HepG2 (cell line): ENCODE data around the gene RPS6KA2. TPM values are rescaled to one million over a fixed set of nuclear protein-coding genes. Genes with fewer than 3 reads are reported as not detected.

ENCODE experiments used
- ATAC-seq: fragments of 200-7000 bp; cut with Tn5 transposase; 3 replicates; pipeline ENCODE4 v1.9.1; 2020; ENCODE audit warnings: mild to moderate bottlenecking, moderate library complexity
- BruUV-seq: library from RNA; stranded (reverse); fragments of 400-500 nt; replicated peaks from 2 replicates; lab custom pipeline; 2021; lab: Mats Ljungman, UMichigan
- CTCF ChIA-PET: fragments of 300-600 bp; formaldehyde crosslinking; extraction: SDS; loops from one replicate; lab custom pipeline; 2021; ENCODE audit warnings: low total read pairs, inconsistent platforms, low intra/inter-chr PET ratio; lab: Yijun Ruan, JAX
- POLR2A ChIA-PET: fragments of 350-600 bp; sonication (Branson Sonifier 250); formaldehyde crosslinking; loops from one replicate; lab custom pipeline; 2020; ENCODE audit warnings: antibody characterized with exemption, inconsistent platforms; lab: Yijun Ruan, JAX
- DNase-seq: peaks from one replicate; pipeline ENCODE4 v3.0.0-alpha.2; 2015; ENCODE audit warnings: low spot score
- FAIRE-seq: peaks from 3 replicates; lab custom pipeline; 2011; peaks lifted over from hg19 to GRCh38; lab: Jason Lieb, UNC
- H2AFZ ChIP-seq: one replicate; pipeline ENCODE4 v1.6.1; 2011; ENCODE audit warnings: low read length, inconsistent platforms
- H3K27ac ChIP-seq: fragments of 300-600 bp; 3 replicates; pipeline ENCODE4 v1.8.0; 2011; ENCODE audit warnings: mixed run types, mild to moderate bottlenecking, mixed read lengths, low read length, inconsistent platforms; ENCODE audit not compliant: insufficient read depth; ENCODE audit errors: extremely low read length
- H3K27me3 ChIP-seq, 2 experiments: fragments of 200-600 bp in 1 of 2; 2 replicates in 1 of 2; 3 replicates in 1 of 2; pipeline versions ENCODE4 v1.6.0 to v1.8.0; 2011; ENCODE audit warnings: low read length in 2 of 2, mild to moderate bottlenecking in 2 of 2, moderate library complexity in 2 of 2, inconsistent platforms in 1 of 2; ENCODE audit not compliant: insufficient read depth in 2 of 2, control insufficient read depth in 1 of 2
- H3K36me3 ChIP-seq, 2 experiments: fragments of 200-600 bp in 1 of 2; replicated peaks in 1 of 2; 2 replicates in 1 of 2; 3 replicates in 1 of 2; pipeline versions ENCODE4 v1.5.1 to v1.8.0; 2011; ENCODE audit warnings: low read length in 2 of 2, inconsistent platforms in 1 of 2; ENCODE audit not compliant: insufficient read depth in 2 of 2, control insufficient read depth in 1 of 2
- H3K4me1 ChIP-seq: 2 replicates; pipeline ENCODE4 v1.5.1; 2012; ENCODE audit warnings: low read length, inconsistent platforms; ENCODE audit not compliant: insufficient read depth
- H3K4me2 ChIP-seq: 2 replicates; pipeline ENCODE4 v1.6.0; 2011; ENCODE audit warnings: low read depth, low read length, inconsistent platforms
- H3K4me3 ChIP-seq, 3 experiments: fragments of 200-600 bp in 1 of 3; sonication (generic), shearing (Covaris generic) in 1 of 3; replicated peaks in 1 of 3; 2 replicates each; pipeline ENCODE4 v1.5.1; 2011 to 2016; ENCODE audit warnings: low read length in 3 of 3, inconsistent platforms in 2 of 3, low read depth in 2 of 3, mild to moderate bottlenecking in 2 of 3, control low read depth in 1 of 3, mixed read lengths in 1 of 3; ENCODE audit not compliant: insufficient read depth in 1 of 3
- H3K79me2 ChIP-seq: one replicate; pipeline ENCODE4 v1.6.1; 2011; ENCODE audit warnings: low read length, inconsistent platforms; ENCODE audit not compliant: insufficient read depth
- H3K9ac ChIP-seq: 2 replicates; pipeline ENCODE4 v1.6.0; 2011; ENCODE audit warnings: mild to moderate bottlenecking, low read depth, low read length, inconsistent platforms; ENCODE audit not compliant: insufficient read depth
- H3K9me3 ChIP-seq: 2 replicates; pipeline ENCODE4 v1.5.1; 2012; ENCODE audit warnings: mild to moderate bottlenecking, low read length
- H4K20me1 ChIP-seq: 2 replicates; pipeline ENCODE4 v1.6.0; 2011; ENCODE audit warnings: inconsistent platforms, mild to moderate bottlenecking, low read length, moderate library complexity; ENCODE audit not compliant: insufficient read depth
- GFI1 ChIP-seq: sonication (generic); formaldehyde crosslinking; IDR thresholded peaks from 2 replicates; pipeline ENCODE4 v1.5.0; 2020; ENCODE audit warnings: missing genetic modification reagents, mild to moderate bottlenecking, borderline replicate concordance
- KDM4B ChIP-seq: sonication (generic); formaldehyde crosslinking; IDR thresholded peaks from 2 replicates; pipeline ENCODE4 v1.4.0; 2020; ENCODE audit warnings: missing genetic modification reagents
- NFE2 ChIP-seq: sonication (generic); formaldehyde crosslinking; IDR thresholded peaks from 2 replicates; pipeline ENCODE4 v1.4.0; 2020; ENCODE audit warnings: missing genetic modification reagents
- NFKB2 ChIP-seq: sonication (generic); formaldehyde crosslinking; IDR thresholded peaks from 2 replicates; pipeline ENCODE4 v1.4.0; 2020; ENCODE audit warnings: missing genetic modification reagents, borderline replicate concordance
- PITX1 ChIP-seq: sonication (generic); formaldehyde crosslinking; IDR thresholded peaks from 2 replicates; pipeline ENCODE4 v1.5.1; 2020; ENCODE audit warnings: mild to moderate bottlenecking, missing genetic modification reagents
- SALL1 ChIP-seq: sonication (generic); formaldehyde crosslinking; IDR thresholded peaks from 2 replicates; pipeline ENCODE4 v1.8.0; 2022; ENCODE audit warnings: mild to moderate bottlenecking, missing genetic modification reagents
- ZFP36L2 ChIP-seq: sonication (generic); formaldehyde crosslinking; IDR thresholded peaks from 2 replicates; pipeline ENCODE4 v1.4.0; 2020; ENCODE audit warnings: missing genetic modification reagents
- ZNF17 ChIP-seq: sonication (generic); formaldehyde crosslinking; IDR thresholded peaks from 2 replicates; pipeline ENCODE4 v1.5.0; 2020; ENCODE audit warnings: mild to moderate bottlenecking, missing genetic modification reagents
- ZNF354B ChIP-seq: sonication (generic); formaldehyde crosslinking; IDR thresholded peaks from 2 replicates; pipeline ENCODE4 v1.8.0; 2022; ENCODE audit warnings: mild to moderate bottlenecking, missing genetic modification reagents
- ZNF589 ChIP-seq: sonication (generic); formaldehyde crosslinking; conservative IDR thresholded peaks from 2 replicates; pipeline ENCODE4 v1.8.0; 2022; ENCODE audit warnings: mild to moderate bottlenecking, moderate library complexity, missing genetic modification reagents
- ZNF713 ChIP-seq: sonication (generic); formaldehyde crosslinking; IDR thresholded peaks from 2 replicates; pipeline ENCODE4 v1.4.0; 2020; ENCODE audit warnings: mild to moderate bottlenecking, missing genetic modification reagents
- WGBS: methylation state at CpG from one replicate; pipeline ENCODE4 v1.1.6; 2017; ENCODE audit warnings: low lambda C conversion rate; 5-methylcytosine and 5-hydroxymethylcytosine counted together
- in situ Hi-C: cut with HindIII; loops from 2 replicates; pipeline ENCODE4 v1.10.0; 2017; ENCODE audit warnings: low pct_unique_long_range_greater_than_20kb; ENCODE audit not compliant: extremely low pct_ligation_motif_present
- intact Hi-C: fragments of 100-400 bp; cut with micrococcal nuclease; formaldehyde crosslinking; loops from one replicate; pipeline ENCODE4 v1.10.0; 2022; ENCODE audit not compliant: unreplicated experiment
- polyA plus RNA-seq, 8 experiments: library from polyadenylated mRNA; depleted of rRNA in 3 of 8; stranded (reverse) in 7 of 8; unstranded in 1 of 8; fragments of >200 nt; fragmentation: Illumina TruSeq in 4 of 8; extraction: Trizol in 4 of 8; gene quantifications; 2 replicates each; pipeline versions ENCODE4 v1.2.1 to v1.2.3, GENCODE V29; 2011 to 2016; ENCODE audit warnings: low read depth in 4 of 8, missing spikeins in 1 of 8, mixed read lengths in 1 of 8; ENCODE audit not compliant: insufficient read depth in 1 of 8
- total RNA-seq, 5 experiments: library from RNA; depleted of rRNA; stranded (reverse); fragments of >200 nt; fragmentation: Illumina TruSeq; extraction: Trizol; gene quantifications; 2 replicates each; pipeline ENCODE4 v1.2.3, GENCODE V29; 2016; ENCODE audit warnings: low read depth in 1 of 5
- TF ChIP-seq, protein P1 (sequence below): sonication (generic); formaldehyde crosslinking; IDR thresholded peaks from 2 replicates; pipeline ENCODE4 v1.8.0; 2022; ENCODE audit warnings: missing genetic modification reagents, mild to moderate bottlenecking, inconsistent platforms, borderline replicate concordance
- TF ChIP-seq, protein P2 (sequence below): IDR thresholded peaks from 2 replicates; pipeline ENCODE4 v1.6.1; 2016; ENCODE audit warnings: control low read depth
- TF ChIP-seq, protein P3 (sequence below): sonication (generic); formaldehyde crosslinking; IDR thresholded peaks from 2 replicates; pipeline ENCODE4 v1.4.0; 2020; ENCODE audit warnings: mild to moderate bottlenecking, missing genetic modification reagents
- TF ChIP-seq, protein P4 (sequence below): sonication (generic); formaldehyde crosslinking; IDR thresholded peaks from 2 replicates; pipeline ENCODE4 v1.5.0; 2020; ENCODE audit warnings: missing genetic modification reagents
- TF ChIP-seq, protein P5 (sequence below): sonication (generic); formaldehyde crosslinking; IDR thresholded peaks from 2 replicates; pipeline ENCODE4 v1.8.0; 2022; ENCODE audit warnings: low read depth, missing genetic modification reagents

RPS6KA2 gene
- total and polyA plus RNA-seq, 2 of the 13 experiments (the other 11 are each of a cell fraction or from before 2014, with no cell fraction given): 0.22 to 0.38 TPM

DNA sequence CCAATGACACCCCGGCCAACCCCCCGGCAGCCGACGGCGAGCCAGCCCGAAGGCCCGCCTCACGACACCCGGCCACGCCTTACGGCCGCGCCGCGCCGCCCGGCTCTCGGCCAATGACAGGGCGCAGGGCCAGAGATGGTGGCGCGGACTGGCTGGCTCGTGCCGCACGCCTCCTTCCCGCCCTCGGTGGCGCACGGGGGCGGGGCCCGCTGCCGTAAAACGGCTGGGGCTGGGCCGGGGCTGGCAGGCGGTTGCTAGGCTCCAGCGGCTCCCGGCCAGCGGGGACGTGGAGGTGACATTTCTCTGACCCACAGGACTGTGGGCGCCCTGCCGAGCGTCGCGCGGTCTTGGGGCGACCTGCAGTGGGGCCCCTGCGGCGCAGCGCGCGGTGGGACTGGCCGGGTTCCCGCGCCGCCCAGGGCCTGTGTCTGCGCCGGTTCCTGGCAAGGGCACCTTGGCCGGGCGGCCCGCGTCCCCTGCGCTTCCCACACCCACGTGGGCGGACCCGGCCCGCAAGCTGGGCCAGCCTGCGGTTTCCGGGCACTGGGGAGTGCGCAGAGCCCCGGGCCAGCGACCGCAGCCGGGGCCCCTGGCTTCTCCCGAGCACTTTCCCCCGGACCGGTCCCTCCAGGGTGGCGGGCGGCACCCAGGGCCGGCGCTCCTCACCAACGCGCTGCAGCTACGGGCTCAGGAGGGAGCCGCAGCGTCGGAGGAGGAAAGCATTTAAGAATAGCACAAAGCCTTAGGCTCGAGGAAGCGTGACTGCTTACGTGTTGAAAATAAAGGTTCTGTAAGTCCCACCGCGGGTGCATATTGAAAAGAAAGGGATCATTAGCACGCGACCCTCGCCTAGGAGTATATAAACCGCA lies 243.9 kb downstream of the RPS6KA2 start, which contains the start of gene MPC1:
Gene MPC1 (minus strand): TSS at position 8 of the 869 bp plus-strand sequence. CDS start 64 bp downstream, outside the sequence.
- CTCF ChIA-PET: interaction anchor here (1.3 to 3.2 kb wide), 3 partner anchors 17 to 107 kb away, joined by 5 to 20 read pairs (median 11); no protein-coding TSS in a partner anchor
- no peak for FAIRE-seq
- TF ChIP-seq SALL1 (CRISPR knock-in tag) (peak; percentile 89), NFKB2 (CRISPR knock-in tag) (peak; percentile 82; the same call in 1 of the 2 replicates), ZFP36L2 (CRISPR knock-in tag) (no peak), PITX1 (CRISPR knock-in tag) (peak; percentile 39; the same call in 1 of the 2 replicates), ZNF713 (CRISPR knock-in tag) (0 out of 2 replicates have a peak, but pooled peaks have one; percentile 43), ZNF354B (0 out of 2 replicates have a peak, but pooled peaks have one; percentile 56), NFE2 (no peak), KDM4B (CRISPR knock-in tag) (no peak; the same call in 1 of the 2 replicates), ZNF17 (CRISPR knock-in tag) (no peak), GFI1 (CRISPR knock-in tag) (peak; percentile 64; the same call in 1 of the 2 replicates), ZNF589 (peak; percentile 67)
- TF ChIP-seq, protein P1, sequence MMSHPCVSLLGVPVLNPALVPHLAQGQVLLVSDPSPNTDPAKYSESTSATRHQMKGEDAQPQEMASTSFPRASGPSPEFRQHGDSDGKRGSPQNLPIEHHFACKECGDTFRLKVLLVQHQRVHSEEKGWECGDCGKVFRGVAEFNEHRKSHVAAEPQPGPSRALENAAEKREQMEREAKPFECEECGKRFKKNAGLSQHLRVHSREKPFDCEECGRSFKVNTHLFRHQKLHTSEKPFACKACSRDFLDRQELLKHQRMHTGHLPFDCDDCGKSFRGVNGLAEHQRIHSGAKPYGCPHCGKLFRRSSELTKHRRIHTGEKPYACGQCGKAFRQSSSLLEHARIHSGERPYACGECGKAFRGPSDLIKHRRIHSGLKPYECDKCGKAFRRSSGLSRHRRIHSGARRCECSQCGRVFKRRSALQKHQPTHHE (CRISPR knock-in tag): no peak; the same call in 1 of the 2 replicates
- TF ChIP-seq, protein P2, sequence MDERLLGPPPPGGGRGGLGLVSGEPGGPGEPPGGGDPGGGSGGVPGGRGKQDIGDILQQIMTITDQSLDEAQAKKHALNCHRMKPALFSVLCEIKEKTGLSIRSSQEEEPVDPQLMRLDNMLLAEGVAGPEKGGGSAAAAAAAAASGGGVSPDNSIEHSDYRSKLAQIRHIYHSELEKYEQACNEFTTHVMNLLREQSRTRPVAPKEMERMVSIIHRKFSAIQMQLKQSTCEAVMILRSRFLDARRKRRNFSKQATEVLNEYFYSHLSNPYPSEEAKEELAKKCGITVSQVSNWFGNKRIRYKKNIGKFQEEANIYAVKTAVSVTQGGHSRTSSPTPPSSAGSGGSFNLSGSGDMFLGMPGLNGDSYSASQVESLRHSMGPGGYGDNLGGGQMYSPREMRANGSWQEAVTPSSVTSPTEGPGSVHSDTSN (CRISPR knock-in tag): no peak
- TF ChIP-seq, protein P3, sequence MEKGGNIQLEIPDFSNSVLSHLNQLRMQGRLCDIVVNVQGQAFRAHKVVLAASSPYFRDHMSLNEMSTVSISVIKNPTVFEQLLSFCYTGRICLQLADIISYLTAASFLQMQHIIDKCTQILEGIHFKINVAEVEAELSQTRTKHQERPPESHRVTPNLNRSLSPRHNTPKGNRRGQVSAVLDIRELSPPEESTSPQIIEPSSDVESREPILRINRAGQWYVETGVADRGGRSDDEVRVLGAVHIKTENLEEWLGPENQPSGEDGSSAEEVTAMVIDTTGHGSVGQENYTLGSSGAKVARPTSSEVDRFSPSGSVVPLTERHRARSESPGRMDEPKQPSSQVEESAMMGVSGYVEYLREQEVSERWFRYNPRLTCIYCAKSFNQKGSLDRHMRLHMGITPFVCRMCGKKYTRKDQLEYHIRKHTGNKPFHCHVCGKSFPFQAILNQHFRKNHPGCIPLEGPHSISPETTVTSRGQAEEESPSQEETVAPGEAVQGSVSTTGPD (CRISPR knock-in tag): no peak
- TF ChIP-seq, protein P4, sequence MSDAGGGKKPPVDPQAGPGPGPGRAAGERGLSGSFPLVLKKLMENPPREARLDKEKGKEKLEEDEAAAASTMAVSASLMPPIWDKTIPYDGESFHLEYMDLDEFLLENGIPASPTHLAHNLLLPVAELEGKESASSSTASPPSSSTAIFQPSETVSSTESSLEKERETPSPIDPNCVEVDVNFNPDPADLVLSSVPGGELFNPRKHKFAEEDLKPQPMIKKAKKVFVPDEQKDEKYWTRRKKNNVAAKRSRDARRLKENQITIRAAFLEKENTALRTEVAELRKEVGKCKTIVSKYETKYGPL: peak; percentile 54; the same call in 1 of the 2 replicates
- TF ChIP-seq, protein P5, sequence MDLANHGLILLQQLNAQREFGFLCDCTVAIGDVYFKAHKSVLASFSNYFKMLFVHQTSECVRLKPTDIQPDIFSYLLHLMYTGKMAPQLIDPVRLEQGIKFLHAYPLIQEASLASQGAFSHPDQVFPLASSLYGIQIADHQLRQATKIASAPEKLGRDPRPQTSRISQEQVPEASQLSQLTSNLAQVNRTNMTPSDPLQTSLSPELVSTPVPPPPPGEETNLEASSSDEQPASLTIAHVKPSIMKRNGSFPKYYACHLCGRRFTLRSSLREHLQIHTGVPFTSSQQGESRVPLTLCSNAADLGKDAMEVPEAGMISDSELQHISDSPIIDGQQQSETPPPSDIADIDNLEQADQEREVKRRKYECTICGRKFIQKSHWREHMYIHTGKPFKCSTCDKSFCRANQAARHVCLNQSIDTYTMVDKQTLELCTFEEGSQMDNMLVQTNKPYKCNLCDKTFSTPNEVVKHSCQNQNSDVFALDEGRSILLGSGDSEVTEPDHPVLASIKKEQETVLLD (CRISPR knock-in tag): peak; percentile 84

More for the DNA sequence above, 243.9 kb downstream of the RPS6KA2 start, which contains the start of gene MPC1:
- H3K9ac ChIP-seq: peak within 1 kb of the TSS; percentile 97
- peak within 1 kb of the TSS; percentile 93 for H3K27ac ChIP-seq
- no peaks in the 10 kb centered on the region; the same call in 1 of the 2 replicates for H4K20me1 ChIP-seq
- BruUV-seq: TSS peak; percentile 71
- in situ Hi-C loops: no loop called here
- no peaks in the 10 kb centered on the region; a peak in 1 of 5 replicates for H3K27me3 ChIP-seq
- intact Hi-C loops: loop anchor here (1.0 to 5.0 kb wide), 5 partner anchors 18 to 106 kb away; partner anchors contain the start of gene SFT2D1
- peak within 1 kb of the TSS; percentile 98 to 100 (median 99) for H3K4me3 ChIP-seq
- ATAC-seq: peak; percentile 90
- H2AFZ ChIP-seq: peak within 1 kb of the TSS; percentile 81
- WGBS: under 1% methylated on average over 36 of the region's 94 CpGs
- peak; percentile 94 for DNase-seq
- H3K4me2 ChIP-seq: peak within 1 kb of the TSS; percentile 97
- peaks cover 69% of the 10 kb centered on the region for H3K4me1 ChIP-seq
- no peaks in the 10 kb centered on the region for H3K36me3 ChIP-seq
- peaks cover 50% of the 10 kb centered on the region for H3K79me2 ChIP-seq
- POLR2A ChIA-PET: interaction anchor here (0.7 to 2.0 kb wide), 5 partner anchors 9 to 41 kb away, joined by 3 to 18 read pairs (median 9); partner anchors contain the start of gene SFT2D1
- H3K9me3 ChIP-seq: no peaks in the 10 kb centered on the region
